HEK293 (cell line): Measurements from ENCODE around the gene TRIP4.
"Not testable (repeated sequence)": the region's sequence is repeated elsewhere in the genome, so short reads cannot be mapped to it uniquely, and the experiment has no call there.

ENCODE experiments used
- CTCF ChIA-PET: fragments of 350-600 bp; formaldehyde crosslinking; extraction: SDS; loops from one replicate; lab custom pipeline; 2021; ENCODE audit warnings: antibody characterized with exemption; lab: Yijun Ruan, JAX
- POLR2A ChIA-PET: fragments of 300-600 bp; formaldehyde crosslinking; extraction: SDS; loops from one replicate; lab custom pipeline; 2020; ENCODE audit warnings: antibody characterized with exemption, inconsistent platforms; lab: Yijun Ruan, JAX
- H3K27ac ChIP-seq: fragments of 200-500 bp; sonication (Bioruptor generic); 2 replicates; pipeline ENCODE4 v1.5.1; 2014; ENCODE audit warnings: low read depth, low read length, control low read depth, inconsistent platforms; ENCODE audit errors: extremely low read depth
- H3K36me3 ChIP-seq, 2 experiments: fragments of 200-500 bp in 1 of 2; sonication (Bioruptor generic) in 1 of 2; 1 replicate in 1 of 2; 2 replicates in 1 of 2; pipeline ENCODE4 v1.5.1; 2014 to 2017; ENCODE audit warnings: inconsistent platforms in 2 of 2, low read length in 2 of 2; ENCODE audit not compliant: control insufficient read depth in 2 of 2, insufficient read depth in 1 of 2
- H3K4me1 ChIP-seq: fragments of 200-500 bp; sonication (Bioruptor generic); 2 replicates; pipeline ENCODE4 v1.5.1; 2014; ENCODE audit warnings: mild to moderate bottlenecking, low read length, inconsistent platforms; ENCODE audit not compliant: control insufficient read depth, insufficient read depth
- H3K4me3 ChIP-seq: 2 replicates; pipeline ENCODE4 v1.5.1; 2011; ENCODE audit warnings: low read depth, mild to moderate bottlenecking, control low read depth, low read length, moderate library complexity
- H3K9me3 ChIP-seq: fragments of 200-500 bp; sonication (Bioruptor generic); 2 replicates; pipeline ENCODE4 v1.5.1; 2014; ENCODE audit warnings: low read depth, low read length, inconsistent platforms; ENCODE audit not compliant: control insufficient read depth, insufficient read depth
- EGR2 ChIP-seq: fragments of 450-650 bp; formaldehyde crosslinking; IDR thresholded peaks from 2 replicates; pipeline ENCODE4 v1.5.1; 2016; ENCODE audit warnings: low read depth, missing biosample characterization, missing genetic modification characterization
- GFI1B ChIP-seq: fragments of 450-650 bp; formaldehyde crosslinking; IDR thresholded peaks from 2 replicates; pipeline ENCODE4 v1.5.1; 2016; ENCODE audit warnings: missing biosample characterization, missing genetic modification characterization
- INSM2 ChIP-seq: fragments of 450-650 bp; formaldehyde crosslinking; IDR thresholded peaks from 2 replicates; pipeline ENCODE4 v1.5.1; 2016; ENCODE audit warnings: missing biosample characterization, missing genetic modification characterization
- TRIM28 ChIP-seq: IDR thresholded peaks from 2 replicates; pipeline ENCODE4 v1.6.1; 2011; ENCODE audit warnings: low read length, control low read depth, borderline replicate concordance
- ZFP3 ChIP-seq: fragments of 450-650 bp; formaldehyde crosslinking; IDR thresholded peaks from 2 replicates; pipeline ENCODE4 v1.5.1; 2016; ENCODE audit warnings: low read depth, missing biosample characterization, missing genetic modification characterization
- ZNF121 ChIP-seq: fragments of 450-650 bp; formaldehyde crosslinking; IDR thresholded peaks from 2 replicates; pipeline ENCODE4 v1.5.1; 2016; ENCODE audit warnings: missing biosample characterization, missing genetic modification characterization
- ZNF354C ChIP-seq: fragments of 450-650 bp; formaldehyde crosslinking; IDR thresholded peaks from 2 replicates; pipeline ENCODE4 v1.5.1; 2016; ENCODE audit warnings: missing biosample characterization, missing genetic modification characterization, low read depth, borderline replicate concordance
- ZNF362 ChIP-seq: fragments of 450-650 bp; formaldehyde crosslinking; IDR thresholded peaks from 2 replicates; pipeline ENCODE4 v1.5.1; 2016; ENCODE audit warnings: missing biosample characterization, missing genetic modification characterization
- ZNF514 ChIP-seq: fragments of 450-650 bp; formaldehyde crosslinking; IDR thresholded peaks from 2 replicates; pipeline ENCODE4 v1.5.1; 2016; ENCODE audit warnings: missing biosample characterization, missing genetic modification characterization
- ZNF580 ChIP-seq: fragments of 450-650 bp; formaldehyde crosslinking; IDR thresholded peaks from 2 replicates; pipeline ENCODE4 v1.5.1; 2016; ENCODE audit warnings: missing biosample characterization, missing genetic modification characterization
- ZNF621 ChIP-seq: fragments of 450-650 bp; formaldehyde crosslinking; IDR thresholded peaks from 2 replicates; pipeline ENCODE4 v1.5.1; 2017; ENCODE audit warnings: missing biosample characterization, missing genetic modification characterization
- ZNF777 ChIP-seq: fragments of 450-650 bp; formaldehyde crosslinking; IDR thresholded peaks from 2 replicates; pipeline ENCODE4 v1.5.1; 2017; ENCODE audit warnings: missing biosample characterization, missing genetic modification characterization, borderline replicate concordance
- TF ChIP-seq, protein P1 (sequence below): fragments of 450-650 bp; formaldehyde crosslinking; IDR thresholded peaks from 2 replicates; pipeline ENCODE4 v1.5.1; 2016; ENCODE audit warnings: missing biosample characterization, missing genetic modification characterization

The TRIP4 gene

DNA sequence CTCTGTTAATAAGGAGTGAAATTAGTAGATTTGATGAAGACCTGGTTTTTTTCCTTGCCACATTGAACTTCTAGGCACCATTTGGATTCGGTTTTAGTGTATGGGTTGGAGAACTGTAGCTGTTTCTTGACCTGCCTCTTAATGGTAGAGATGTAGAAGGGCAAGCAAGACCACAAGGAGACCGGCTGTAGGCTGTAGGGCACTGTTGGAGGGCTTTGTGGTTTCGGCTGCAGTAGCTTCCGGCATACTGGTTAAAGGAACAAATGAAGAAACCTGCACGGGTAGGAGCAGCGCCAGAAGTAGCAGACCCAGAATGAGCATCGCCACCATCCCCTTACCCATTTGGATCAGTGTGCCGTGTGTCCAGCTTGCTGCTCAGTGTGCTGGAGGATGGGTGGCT lies 14.3 kb upstream of the TRIP4 start:
- POLR2A ChIA-PET, result no interaction called here
- no peaks in the 10 kb centered on the region for H3K4me1 ChIP-seq
- peaks cover 32 to 35% of the 10 kb centered on the region in 2 experiments for H3K36me3 ChIP-seq
- no peak overlapping the region for H3K4me3 ChIP-seq
- H3K9me3 ChIP-seq, result no peaks in the 10 kb centered on the region
- CTCF ChIA-PET, result no interaction called here
- no peak for TF ChIP-seq ZNF621 (tag by site-specific recombination)
- H3K27ac ChIP-seq, result no peak overlapping the region

- ChIA-PET POLR2A (interaction anchor here (0.6 to 1.6 kb wide), 4 partner anchors 9 to 299 kb away, joined by 3 to 13 read pairs (median 4); no protein-coding TSS in a partner anchor), CTCF (interaction anchor here (0.6 kb wide), 1 partner anchor 161 kb away, joined by 3 read pairs; no protein-coding TSS in a partner anchor)
- TF ChIP-seq ZNF121 (tag by site-specific recombination) (peak; percentile 80), TRIM28 (no peak), ZNF580 (tag by site-specific recombination) (peak; percentile 45; the same call in 1 of the 2 replicates), GFI1B (tag by site-specific recombination) (no peak), ZNF777 (tag by site-specific recombination) (no peak), EGR2 (tag by site-specific recombination) (peak; percentile 18; the same call in 1 of the 2 replicates)
- H3K36me3 ChIP-seq, result peaks cover 28 to 29% of the 10 kb centered on the region in 2 experiments
- no peaks in the 10 kb centered on the region for H3K4me1 ChIP-seq
- no peaks in the 10 kb centered on the region for H3K9me3 ChIP-seq
- H3K27ac ChIP-seq, result no peak overlapping the region
- H3K4me3 ChIP-seq, result peak overlapping the region; percentile 55
Observed at GRCh38 chr15:64379216-64379960, 8.2 kb upstream of the TRIP4 start.

DNA sequence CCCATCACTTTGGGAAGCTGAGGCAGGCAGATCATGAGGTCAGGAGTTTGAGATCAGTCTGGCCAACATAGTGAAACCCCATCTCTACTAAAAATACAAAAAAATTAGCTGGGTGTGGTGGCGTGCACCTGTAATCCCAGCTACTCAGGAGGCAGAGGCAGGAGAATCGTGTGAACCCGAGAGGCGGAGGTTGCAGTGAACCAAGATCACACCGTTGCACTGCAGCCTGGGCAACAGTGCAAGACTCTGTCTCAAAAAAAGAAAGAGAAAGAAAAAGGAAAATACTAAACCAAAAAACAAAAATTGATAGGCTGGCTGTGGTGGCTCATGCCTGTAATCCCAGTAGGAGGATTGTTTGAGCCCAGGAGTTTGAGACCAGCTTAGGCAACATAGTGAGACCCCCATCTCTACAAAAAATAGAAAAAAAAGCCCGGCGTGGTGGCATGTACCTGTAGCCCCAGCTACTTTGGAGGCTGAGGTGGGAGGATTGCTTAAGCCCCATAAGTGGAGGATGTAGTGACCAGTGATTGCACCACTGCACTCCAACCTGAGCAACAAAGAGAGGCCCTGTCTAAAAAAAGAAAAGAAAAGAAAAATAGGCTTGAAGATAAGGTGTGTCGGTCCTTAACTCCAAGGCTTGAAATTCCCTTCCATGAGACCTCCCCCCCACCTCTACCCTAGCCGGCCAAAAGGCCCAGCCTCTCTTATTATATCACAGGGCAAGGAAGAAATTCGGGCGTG lies 7.3 kb upstream of the TRIP4 start:
- Histone ChIP-seq H3K36me3 (peaks cover 19 to 20% of the 10 kb centered on the region in 2 experiments), H3K4me3 (peak overlapping the region; percentile 55), H3K27ac (peak overlapping the region; percentile 84)
- not testable (repeated sequence) for H3K9me3 ChIP-seq, H3K4me1 ChIP-seq
- CTCF ChIA-PET, result interaction anchor here (0.6 kb wide), 1 partner anchor 162 kb away, joined by 3 read pairs; no protein-coding TSS in a partner anchor
- TF ChIP-seq ZNF121 (tag by site-specific recombination) (peak; percentile 90), ZNF362 (tag by site-specific recombination) (0 out of 2 replicates have a peak, but pooled peaks have one; percentile 12)
- TF ChIP-seq, protein P1, sequence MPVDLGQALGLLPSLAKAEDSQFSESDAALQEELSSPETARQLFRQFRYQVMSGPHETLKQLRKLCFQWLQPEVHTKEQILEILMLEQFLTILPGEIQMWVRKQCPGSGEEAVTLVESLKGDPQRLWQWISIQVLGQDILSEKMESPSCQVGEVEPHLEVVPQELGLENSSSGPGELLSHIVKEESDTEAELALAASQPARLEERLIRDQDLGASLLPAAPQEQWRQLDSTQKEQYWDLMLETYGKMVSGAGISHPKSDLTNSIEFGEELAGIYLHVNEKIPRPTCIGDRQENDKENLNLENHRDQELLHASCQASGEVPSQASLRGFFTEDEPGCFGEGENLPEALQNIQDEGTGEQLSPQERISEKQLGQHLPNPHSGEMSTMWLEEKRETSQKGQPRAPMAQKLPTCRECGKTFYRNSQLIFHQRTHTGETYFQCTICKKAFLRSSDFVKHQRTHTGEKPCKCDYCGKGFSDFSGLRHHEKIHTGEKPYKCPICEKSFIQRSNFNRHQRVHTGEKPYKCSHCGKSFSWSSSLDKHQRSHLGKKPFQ (tag by site-specific recombination), result peak; percentile 73
- POLR2A ChIA-PET, result interaction anchor here (0.6 to 1.6 kb wide), 4 partner anchors 10 to 225 kb away, joined by 3 to 13 read pairs (median 8); no protein-coding TSS in a partner anchor

- H3K36me3 ChIP-seq, result peaks cover 11 to 13% of the 10 kb centered on the region in 2 experiments
- H3K9me3 ChIP-seq, result no peaks in the 10 kb centered on the region
- POLR2A ChIA-PET, result interaction anchor here (0.5 to 1.6 kb wide), 3 partner anchors 10 to 226 kb away, joined by 3 to 10 read pairs (median 6); no protein-coding TSS in a partner anchor
- peak within 1 kb of the TSS; percentile 84 for H3K27ac ChIP-seq
- CTCF ChIA-PET, result no interaction called here
- H3K4me1 ChIP-seq, result no peaks in the 10 kb centered on the region
- peak within 1 kb of the TSS; percentile 55 for H3K4me3 ChIP-seq
- TF ChIP-seq ZNF621 (tag by site-specific recombination), result no peak
- no peak for TF ChIP-seq ZNF354C
- TF ChIP-seq, protein P1 (tag by site-specific recombination), result no peak
- no peak for TF ChIP-seq ZFP3 (tag by site-specific recombination)
- TF ChIP-seq ZNF514 (tag by site-specific recombination), result no peak
- TF ChIP-seq INSM2 (tag by site-specific recombination), result no peak
Observed at GRCh38 chr15:64381000-64381751, 6.5 kb upstream of the TRIP4 start, which contains the start of gene PCLAF. Gene PCLAF, minus strand, starts transcription at chr15:64381441. Its CDS starts 70 bp downstream, at chr15:64381371.
